Skin of body (tissue), 2 donors: ENCODE data around the gene KIF26B. TPM values are rescaled to one million over a fixed set of nuclear protein-coding genes. Genes with fewer than 3 reads are reported as not detected.
A peak's percentile ranks its signal among the peaks of the same experiment; 100 is the strongest.
"Not testable (repeated sequence)": the region's sequence is repeated elsewhere in the genome, so short reads cannot be mapped to it uniquely, and the experiment has no call there.

Experiments
- DNase-seq: peaks from one replicate; lab custom pipeline; 2025; lab: John Stamatoyannopoulos, UW
- total RNA-seq: library from RNA; depleted of rRNA; stranded (reverse); fragments of >200 nt; gene quantifications from one replicate; pipeline ENCODE4 v1.2.3, GENCODE V29; 2014

The KIF26B gene
- total RNA-seq, 1 donor from 2014 or later: 5.8 TPM

- no peak for DNase-seq
These were observed 193.8 kb downstream of the KIF26B start for GRCh38 chr1:245348626-245349025.

GRCh38 chr1:245353411-245353810 lies 198.6 kb downstream of the KIF26B start:
- DNase-seq: no peak

GRCh38 chr1:245353915-245354775 lies 199.4 kb downstream of the KIF26B start:
- no peak for DNase-seq

- not testable (repeated sequence) for DNase-seq
These were observed 201.3 kb downstream of the KIF26B start for GRCh38 chr1:245355851-245356630.

- DNase-seq: no peak
These were observed 202.3 kb downstream of the KIF26B start for GRCh38 chr1:245356891-245357585.

GRCh38 chr1:245359101-245359680 lies 204.4 kb downstream of the KIF26B start:
- not testable (repeated sequence) for DNase-seq

- no peak for DNase-seq
These were observed 206.3 kb downstream of the KIF26B start for GRCh38 chr1:245361065-245361464.

- no peak for DNase-seq
These were observed 207.2 kb downstream of the KIF26B start for GRCh38 chr1:245361951-245362350.

GRCh38 chr1:245363461-245364200 lies 208.8 kb downstream of the KIF26B start:
- no peak for DNase-seq

GRCh38 chr1:245365095-245366020 lies 210.6 kb downstream of the KIF26B start:
- DNase-seq: no peak

GRCh38 chr1:245366886-245367285 lies 212.1 kb downstream of the KIF26B start:
- no peak for DNase-seq

- no peak for DNase-seq
These were observed 215.5 kb downstream of the KIF26B start for GRCh38 chr1:245370175-245370825.

- no peak for DNase-seq
These were observed 216.3 kb downstream of the KIF26B start for GRCh38 chr1:245370905-245371581.

- DNase-seq: no peak
These were observed 218.3 kb downstream of the KIF26B start for GRCh38 chr1:245373131-245373530.

- DNase-seq: peak; percentile 23
These were observed 221.1 kb downstream of the KIF26B start for GRCh38 chr1:245375789-245376460.

- no peak for DNase-seq
These were observed 223.1 kb downstream of the KIF26B start for GRCh38 chr1:245377854-245378253.

GRCh38 chr1:245378311-245378722 lies 223.5 kb downstream of the KIF26B start:
- DNase-seq: no peak

GRCh38 chr1:245378745-245379144 lies 224.0 kb downstream of the KIF26B start:
- DNase-seq: no peak
